ENCODE data around the gene MAOA.

GRCh38 chrX:43641691-43642090 lies 14.4 kb upstream of the MAOA start:
- TF ChIP-seq POLR2A (IDR thresholded peaks at IDR 0.05; ENCODE audit: low read length) (no peak), SMC3 (IDR thresholded peaks at IDR 0.05) (no peak), JUN (IDR thresholded peaks at IDR 0.05) (no peak), CBX2 (IDR thresholded peaks at IDR 0.05; ENCODE audit: borderline replicate concordance, low read depth) (no peak), CHD2 (IDR thresholded peaks at IDR 0.05; ENCODE audit: low read length, partially characterized antibody) (no peak), EP300 (IDR thresholded peaks at IDR 0.05) (no peak), KDM5A (IDR thresholded peaks at IDR 0.05) (no peak), BHLHE40 (IDR thresholded peaks at IDR 0.05; ENCODE audit: low read depth, low read length) (no peak), JUNB (IDR thresholded peaks at IDR 0.05) (no peak), HOXA7 (CRISPR knock-in tag; IDR thresholded peaks at IDR 0.05) (no peak)
- TF ChIP-seq, protein P1, sequence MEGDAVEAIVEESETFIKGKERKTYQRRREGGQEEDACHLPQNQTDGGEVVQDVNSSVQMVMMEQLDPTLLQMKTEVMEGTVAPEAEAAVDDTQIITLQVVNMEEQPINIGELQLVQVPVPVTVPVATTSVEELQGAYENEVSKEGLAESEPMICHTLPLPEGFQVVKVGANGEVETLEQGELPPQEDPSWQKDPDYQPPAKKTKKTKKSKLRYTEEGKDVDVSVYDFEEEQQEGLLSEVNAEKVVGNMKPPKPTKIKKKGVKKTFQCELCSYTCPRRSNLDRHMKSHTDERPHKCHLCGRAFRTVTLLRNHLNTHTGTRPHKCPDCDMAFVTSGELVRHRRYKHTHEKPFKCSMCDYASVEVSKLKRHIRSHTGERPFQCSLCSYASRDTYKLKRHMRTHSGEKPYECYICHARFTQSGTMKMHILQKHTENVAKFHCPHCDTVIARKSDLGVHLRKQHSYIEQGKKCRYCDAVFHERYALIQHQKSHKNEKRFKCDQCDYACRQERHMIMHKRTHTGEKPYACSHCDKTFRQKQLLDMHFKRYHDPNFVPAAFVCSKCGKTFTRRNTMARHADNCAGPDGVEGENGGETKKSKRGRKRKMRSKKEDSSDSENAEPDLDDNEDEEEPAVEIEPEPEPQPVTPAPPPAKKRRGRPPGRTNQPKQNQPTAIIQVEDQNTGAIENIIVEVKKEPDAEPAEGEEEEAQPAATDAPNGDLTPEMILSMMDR (IDR thresholded peaks at IDR 0.05): no peak

Measured in A549 (cell line).